Aorta (tissue), 5 donors: ENCODE data around the gene SLC25A11. TPM values are rescaled to one million over a fixed set of nuclear protein-coding genes. Genes with fewer than 3 reads are reported as not detected.

ENCODE experiments used
- ATAC-seq: fragments of 200-7000 bp; cut with Tn5 transposase; one replicate; pipeline ENCODE4 v1.9.1; 2022; ENCODE audit warnings: moderate library complexity; ENCODE audit not compliant: low FRiP score
- DNase-seq, 2 donors: peaks; one replicate each; pipeline ENCODE4 v3.0.0-alpha.2; 2020
- H3K27ac ChIP-seq, 2 donors: one replicate each; pipeline ENCODE4 v1.5.1; 2013; ENCODE audit warnings: low read length in 2 of 2, mild to moderate bottlenecking in 2 of 2, moderate library complexity in 2 of 2, control low read depth in 1 of 2, inconsistent platforms in 1 of 2, low read depth in 1 of 2
- H3K27me3 ChIP-seq, 2 donors: one replicate each; pipeline ENCODE4 v1.6.1; 2013; ENCODE audit warnings: control low read depth in 1 of 2, low read length in 1 of 2, mild to moderate bottlenecking in 1 of 2, moderate library complexity in 1 of 2; ENCODE audit not compliant: insufficient read depth in 2 of 2, control insufficient read depth in 1 of 2
- H3K36me3 ChIP-seq, 2 donors: one replicate each; pipeline ENCODE4 v1.6.1; 2013; ENCODE audit warnings: control low read depth in 1 of 2, low read length in 1 of 2, mild to moderate bottlenecking in 1 of 2; ENCODE audit not compliant: insufficient read depth in 2 of 2, control insufficient read depth in 1 of 2
- H3K4me1 ChIP-seq, 2 donors: one replicate each; pipeline ENCODE4 v1.6.1; 2013; ENCODE audit warnings: low read length in 2 of 2, control low read depth in 1 of 2, mild to moderate bottlenecking in 1 of 2, moderate library complexity in 1 of 2; ENCODE audit not compliant: insufficient read depth in 2 of 2, control insufficient read depth in 1 of 2
- H3K4me3 ChIP-seq, 2 donors: one replicate each; pipeline ENCODE4 v1.5.1; 2013; ENCODE audit warnings: low read length in 2 of 2, control low read depth in 1 of 2, mild to moderate bottlenecking in 1 of 2
- H3K9me3 ChIP-seq: one replicate; pipeline ENCODE4 v1.6.1; 2013; ENCODE audit warnings: mild to moderate bottlenecking, low read length; ENCODE audit not compliant: control insufficient read depth
- WGBS, 2 donors: extraction: QIAGEN DNeasy Blood & Tissue Kit; methylation state at CpG; one replicate each; pipeline ENCODE4 v1.1.7; 2013; 5-methylcytosine and 5-hydroxymethylcytosine counted together
- intact Hi-C, 2 donors: fragments of 100-400 bp; cut with DNase I; formaldehyde crosslinking; loops; one replicate each; pipeline versions ENCODE4 v1.14.2 to v1.15.0; 2022
- polyA plus RNA-seq, 2 donors: library from polyadenylated mRNA; stranded (reverse); fragments of 200-250 nt; gene quantifications; one replicate each; pipeline ENCODE4 v1.2.3, GENCODE V29; 2013
- total RNA-seq, 2 donors: library from RNA; stranded (reverse); fragmentation: NEBNext Ultra II Directional; extraction: Animal tissue kit (Norgen Biotek cat#: 25700); gene quantifications; one replicate each; pipeline ENCODE4 v1.2.1, GENCODE V29; 2021
- donor health status: healthy with polysubstance abuse.
- donor health status: Bipolar disorder and iron deficiency.
- donor health status: DM: no; HTN: no; CAD: no.
- donor health status: DM: no; HTN: no; CAD: no.
- donor health status: DM: yes; HTN: yes; CAD: no.

The SLC25A11 gene
- total and polyA plus RNA-seq, 4 donors = 28.3 to 41.6 (median 30.6) TPM

- DNase-seq (peak in 1 of 2 donors; percentile 77), ATAC-seq (no peak)
- Histone ChIP-seq H3K4me3 (no peak within 1 kb of the TSS), H3K4me1 (no peaks in the 10 kb centered on the region), H3K36me3 (no peaks in the 10 kb centered on the region), H3K27me3 (no peaks in the 10 kb centered on the region), H3K27ac (no peak within 1 kb of the TSS), H3K9me3 (no peaks in the 10 kb centered on the region)
- intact Hi-C loops = loop anchor here (5.0 to 10.0 kb wide), 2 partner anchors 82 to 191 kb away; partner anchors contain the start of genes CAMTA2 (in 2 of the 2) and ARRB2 (in 1 of the 2)
- WGBS, 2 donors = 22 to 23% methylated on average over 9 to 10 of the region's 10 CpGs
Observed at GRCh38 chr17:4903051-4903818, 36.6 kb downstream of the SLC25A11 start, which contains the start of gene CHRNE. CHRNE (minus strand) TSS chr17:4903098; CDS start chr17:4903063, 35 bp downstream.

GRCh38 chr17:4902540-4902939 is 37.3 kb downstream of the SLC25A11 start:
- H3K27ac ChIP-seq = no peak overlapping the region
- intact Hi-C loops = loop anchor here (5.0 to 10.0 kb wide), 2 partner anchors 82 to 190 kb away; partner anchors contain the start of genes CAMTA2 (in 2 of the 2) and ARRB2 (in 1 of the 2)
- H3K4me3 ChIP-seq = no peak overlapping the region
- H3K36me3 ChIP-seq = no peaks in the 10 kb centered on the region
- ATAC-seq (no peak), DNase-seq (no peak)
- no peaks in the 10 kb centered on the region for H3K4me1 ChIP-seq
- 79 to 83% methylated on average over 8 of the region's 8 CpGs for WGBS, 2 donors
- H3K27me3 ChIP-seq = no peaks in the 10 kb centered on the region
- no peaks in the 10 kb centered on the region for H3K9me3 ChIP-seq

GRCh38 chr17:4901648-4902344 is 38.0 kb downstream of the SLC25A11 start:
- peak in 1 of 2 donors; percentile 75 for DNase-seq
- 39 to 48% methylated on average over 48 of the region's 48 CpGs for WGBS, 2 donors
- Histone ChIP-seq H3K27ac (no peak overlapping the region), H3K27me3 (no peaks in the 10 kb centered on the region), H3K9me3 (no peaks in the 10 kb centered on the region), H3K4me3 (no peak overlapping the region), H3K4me1 (no peaks in the 10 kb centered on the region), H3K36me3 (no peaks in the 10 kb centered on the region)
- intact Hi-C loops = loop anchor here (5.0 to 10.0 kb wide), 2 partner anchors 83 to 189 kb away; partner anchors contain the start of genes CAMTA2 (in 2 of the 2) and ARRB2 (in 1 of the 2)
- peak; percentile 83 for ATAC-seq

GRCh38 chr17:4901108-4901647 is 38.7 kb downstream of the SLC25A11 start:
- no peak for DNase-seq
- no peak overlapping the region for H3K27ac ChIP-seq
- intact Hi-C loops = loop anchor here (5.0 to 10.0 kb wide), 2 partner anchors 84 to 189 kb away; partner anchors contain the start of genes CAMTA2 (in 2 of the 2) and ARRB2 (in 1 of the 2)

GRCh38 chr17:4900231-4901107 is 39.4 kb downstream of the SLC25A11 start:
- Histone ChIP-seq H3K9me3 (no peaks in the 10 kb centered on the region), H3K4me1 (no peaks in the 10 kb centered on the region), H3K4me3 (no peak overlapping the region), H3K27ac (no peak overlapping the region), H3K36me3 (peaks cover 0 to 6% of the 10 kb centered on the region in 2 donors), H3K27me3 (no peaks in the 10 kb centered on the region)
- DNase-seq (no peak), ATAC-seq (peak; percentile 62)
- intact Hi-C loops = loop anchor here (5.0 to 10.0 kb wide), 2 partner anchors 84 to 188 kb away; partner anchors contain the start of genes CAMTA2 (in 2 of the 2) and ARRB2 (in 1 of the 2)
- 38 to 42% methylated on average over 64 to 65 of the region's 65 CpGs for WGBS, 2 donors

More at GRCh38 chr17:4901108-4901647, 38.7 kb downstream of the SLC25A11 start:
- H3K27me3 ChIP-seq = no peaks in the 10 kb centered on the region
- no peak overlapping the region for H3K4me3 ChIP-seq
- WGBS, 2 donors = 53 to 70% methylated on average over 37 of the region's 37 CpGs
- H3K36me3 ChIP-seq = peaks cover 0 to 5% of the 10 kb centered on the region in 2 donors
- no peak for ATAC-seq
- H3K9me3 ChIP-seq = no peaks in the 10 kb centered on the region
- H3K4me1 ChIP-seq = no peaks in the 10 kb centered on the region

- no peak within 1 kb of the TSS for H3K27ac ChIP-seq
- H3K36me3 ChIP-seq = peaks cover 0 to 6% of the 10 kb centered on the region in 2 donors
- 12 to 15% methylated on average over 59 to 60 of the region's 60 CpGs for WGBS, 2 donors
- H3K4me1 ChIP-seq = no peaks in the 10 kb centered on the region
- peak; percentile 90 to 96 for DNase-seq
- no peaks in the 10 kb centered on the region for H3K27me3 ChIP-seq
- ATAC-seq = peak; percentile 75
- H3K4me3 ChIP-seq = peak within 1 kb of the TSS in 1 of 2 donors; percentile 2
- H3K9me3 ChIP-seq = no peaks in the 10 kb centered on the region
- intact Hi-C loops = loop anchor here (5.0 to 10.0 kb wide), 3 partner anchors 85 to 187 kb away; partner anchors contain the start of genes CAMTA2 (in 2 of the 2), ARRB2 (in 1 of the 2), CXCL16 (in 1 of the 2) and ZMYND15 (in 1 of the 2)
Observed at GRCh38 chr17:4899341-4900230, 40.3 kb downstream of the SLC25A11 start, which contains the start of gene C17orf107. C17orf107 (plus strand) TSS chr17:4899536; CDS start chr17:4899763, 227 bp downstream.

GRCh38 chr17:4898927-4899326 is 40.9 kb downstream of the SLC25A11 start:
- no peak overlapping the region for H3K27ac ChIP-seq
- peaks cover 0 to 6% of the 10 kb centered on the region in 2 donors for H3K36me3 ChIP-seq
- ATAC-seq (no peak), DNase-seq (no peak)
- intact Hi-C loops = loop anchor here in 1 of 2 donors (5.0 kb wide), 1 partner anchor 162 kb away; the partner anchor contains the start of genes CXCL16 and ZMYND15
- 18 to 31% methylated on average over 32 to 34 of the region's 34 CpGs for WGBS, 2 donors
- no peaks in the 10 kb centered on the region for H3K9me3 ChIP-seq
- H3K4me3 ChIP-seq = peak overlapping the region in 1 of 2 donors; percentile 2
- no peaks in the 10 kb centered on the region for H3K27me3 ChIP-seq
- no peaks in the 10 kb centered on the region for H3K4me1 ChIP-seq
